Fibroblast of gingiva (primary cell): ENCODE measurements around the gene DNAH9.

ENCODE experiments used
- DNase-seq: peaks from one replicate; pipeline ENCODE4 v3.0.0-alpha.2; 2011; ENCODE audit warnings: low read depth

Gene DNAH9, protein sequence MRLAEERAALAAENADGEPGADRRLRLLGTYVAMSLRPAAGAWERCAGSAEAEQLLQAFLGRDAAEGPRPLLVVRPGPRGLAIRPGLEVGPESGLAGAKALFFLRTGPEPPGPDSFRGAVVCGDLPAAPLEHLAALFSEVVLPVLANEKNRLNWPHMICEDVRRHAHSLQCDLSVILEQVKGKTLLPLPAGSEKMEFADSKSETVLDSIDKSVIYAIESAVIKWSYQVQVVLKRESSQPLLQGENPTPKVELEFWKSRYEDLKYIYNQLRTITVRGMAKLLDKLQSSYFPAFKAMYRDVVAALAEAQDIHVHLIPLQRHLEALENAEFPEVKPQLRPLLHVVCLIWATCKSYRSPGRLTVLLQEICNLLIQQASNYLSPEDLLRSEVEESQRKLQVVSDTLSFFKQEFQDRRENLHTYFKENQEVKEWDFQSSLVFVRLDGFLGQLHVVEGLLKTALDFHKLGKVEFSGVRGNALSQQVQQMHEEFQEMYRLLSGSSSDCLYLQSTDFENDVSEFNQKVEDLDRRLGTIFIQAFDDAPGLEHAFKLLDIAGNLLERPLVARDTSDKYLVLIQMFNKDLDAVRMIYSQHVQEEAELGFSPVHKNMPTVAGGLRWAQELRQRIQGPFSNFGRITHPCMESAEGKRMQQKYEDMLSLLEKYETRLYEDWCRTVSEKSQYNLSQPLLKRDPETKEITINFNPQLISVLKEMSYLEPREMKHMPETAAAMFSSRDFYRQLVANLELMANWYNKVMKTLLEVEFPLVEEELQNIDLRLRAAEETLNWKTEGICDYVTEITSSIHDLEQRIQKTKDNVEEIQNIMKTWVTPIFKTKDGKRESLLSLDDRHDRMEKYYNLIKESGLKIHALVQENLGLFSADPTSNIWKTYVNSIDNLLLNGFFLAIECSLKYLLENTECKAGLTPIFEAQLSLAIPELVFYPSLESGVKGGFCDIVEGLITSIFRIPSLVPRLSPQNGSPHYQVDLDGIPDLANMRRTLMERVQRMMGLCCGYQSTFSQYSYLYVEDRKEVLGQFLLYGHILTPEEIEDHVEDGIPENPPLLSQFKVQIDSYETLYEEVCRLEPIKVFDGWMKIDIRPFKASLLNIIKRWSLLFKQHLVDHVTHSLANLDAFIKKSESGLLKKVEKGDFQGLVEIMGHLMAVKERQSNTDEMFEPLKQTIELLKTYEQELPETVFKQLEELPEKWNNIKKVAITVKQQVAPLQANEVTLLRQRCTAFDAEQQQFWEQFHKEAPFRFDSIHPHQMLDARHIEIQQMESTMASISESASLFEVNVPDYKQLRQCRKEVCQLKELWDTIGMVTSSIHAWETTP (N-terminal part only)

GRCh38 chr17:11598274-11599221 is at the start of gene DNAH9:
Gene DNAH9, plus strand, starts transcription at chr17:11598470. Its CDS starts 29 bp downstream, at chr17:11598499.
- DNase-seq = no peak

- DNase-seq = no peak
These were observed 47.8 kb upstream of the DNAH9 start for GRCh38 chr17:11550431-11550830.

DNA sequence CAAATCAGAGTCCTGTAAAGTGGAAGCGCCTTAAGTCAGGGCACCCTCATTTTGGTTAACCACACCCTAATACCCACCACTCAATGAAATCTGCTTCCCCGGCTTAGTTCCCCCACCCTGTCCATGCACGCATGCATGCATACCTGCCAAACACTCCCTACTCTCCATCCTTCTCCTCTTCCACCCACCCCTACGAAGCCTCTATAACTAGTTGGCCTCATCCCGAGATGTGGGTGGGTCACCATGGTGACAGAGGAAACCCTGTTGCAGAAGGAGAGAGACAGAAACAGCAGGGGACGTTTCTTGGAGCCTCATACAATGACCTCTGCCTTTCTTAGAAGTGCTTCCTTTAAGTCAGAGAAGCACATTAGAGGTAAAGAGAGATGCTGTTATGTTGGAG is 46.8 kb upstream of the DNAH9 start:
- DNase-seq = no peak

- DNase-seq = no peak
These were observed 45.1 kb upstream of the DNAH9 start for GRCh38 chr17:11553135-11553534.

DNA sequence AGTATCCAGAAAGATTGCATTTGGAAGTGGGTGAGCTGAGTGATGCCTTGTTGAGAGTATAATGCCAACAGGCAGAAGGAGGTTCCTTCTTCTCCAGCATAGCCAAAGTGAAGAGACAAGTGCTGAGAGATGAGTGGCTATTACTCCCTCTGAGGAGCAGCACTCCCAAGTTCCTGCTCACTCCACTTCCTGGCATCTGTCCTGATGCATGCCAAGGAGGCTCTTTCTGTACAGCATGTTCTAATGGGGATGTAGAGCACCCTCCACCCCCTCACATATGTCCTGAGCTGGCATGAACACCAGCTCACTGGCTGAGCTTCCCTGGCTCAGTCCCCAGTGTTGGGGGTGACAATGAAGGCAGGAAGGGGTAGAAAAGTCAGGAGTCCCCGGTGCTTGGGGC is 44.2 kb upstream of the DNAH9 start:
- no peak for DNase-seq

DNA sequence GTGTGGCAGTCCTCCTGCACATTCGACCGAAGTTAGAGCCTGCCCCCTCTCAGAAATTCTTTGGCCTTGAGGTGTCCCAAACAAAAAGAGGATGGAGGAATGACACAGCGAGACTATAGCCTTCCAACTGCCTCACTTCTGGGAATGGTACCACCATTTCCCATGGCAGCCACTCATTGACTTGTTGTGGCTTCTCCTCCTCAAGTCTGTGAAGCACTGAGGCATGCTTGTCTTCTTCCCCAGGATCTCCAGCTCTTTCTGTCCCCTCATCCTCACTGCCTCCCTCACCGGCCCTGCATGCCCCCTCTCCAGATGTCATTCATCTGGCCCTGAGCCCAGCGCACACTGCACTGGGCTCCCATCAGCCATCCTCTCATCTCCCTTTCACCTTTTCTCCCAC is 43.7 kb upstream of the DNAH9 start:
- DNase-seq = no peak

GRCh38 chr17:11555530-11555929 is 42.7 kb upstream of the DNAH9 start:
- no peak for DNase-seq

DNA sequence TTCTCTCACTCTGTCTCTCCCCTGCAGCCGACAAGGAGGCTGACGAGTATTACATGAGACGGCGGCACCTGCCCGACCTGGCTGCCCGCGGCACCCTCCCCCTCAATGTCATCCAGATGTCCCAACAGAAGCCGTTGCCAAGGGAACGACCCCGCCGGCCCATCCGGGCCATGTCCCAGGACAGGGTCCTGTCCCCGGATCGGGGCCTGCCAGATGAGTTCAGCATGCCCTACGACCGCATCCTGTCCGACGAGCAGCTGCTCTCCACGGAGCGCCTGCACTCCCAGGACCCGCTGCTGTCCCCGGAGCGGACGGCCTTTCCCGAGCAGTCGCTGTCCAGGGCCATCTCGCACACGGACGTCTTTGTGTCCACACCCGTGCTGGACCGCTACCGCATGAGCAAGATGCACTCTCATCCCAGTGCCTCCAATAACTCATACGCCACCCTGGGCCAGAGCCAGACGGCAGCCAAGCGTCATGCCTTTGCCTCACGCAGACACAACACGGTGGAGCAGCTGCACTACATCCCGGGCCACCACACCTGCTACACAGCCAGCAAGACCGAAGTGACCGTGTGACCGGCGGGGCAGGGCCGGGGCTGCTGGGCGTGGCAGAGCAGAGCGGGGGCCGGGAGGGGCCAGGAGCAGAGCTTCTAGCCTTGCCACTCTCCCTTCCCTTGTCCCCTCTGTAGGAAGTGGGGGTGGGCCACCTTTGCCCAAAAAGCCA is 40.4 kb upstream of the DNAH9 start:
- no peak for DNase-seq

GRCh38 chr17:11558681-11559234 is 39.5 kb upstream of the DNAH9 start:
- DNase-seq = no peak

- no peak for DNase-seq
These were observed 38.7 kb upstream of the DNAH9 start for GRCh38 chr17:11559601-11560000.

DNA sequence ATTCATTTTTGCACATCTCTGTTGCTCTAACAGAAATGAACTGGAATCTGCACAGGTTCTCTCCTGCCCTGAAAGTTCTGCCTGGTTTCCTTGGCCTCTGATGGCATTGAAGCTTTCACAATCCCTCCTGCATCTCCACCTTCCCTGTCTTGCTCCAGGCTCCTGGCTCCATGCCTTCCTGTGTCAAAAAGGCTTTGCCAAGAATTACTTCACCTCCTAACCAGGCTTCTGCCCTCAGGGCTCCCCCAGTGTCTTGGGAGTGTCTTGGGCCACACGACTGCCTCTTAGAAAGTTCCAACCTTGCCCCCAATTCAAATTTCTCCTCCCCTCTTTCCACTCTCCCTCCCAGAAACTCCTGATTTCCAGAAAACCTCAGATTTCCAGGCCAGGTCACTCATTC is 37.0 kb upstream of the DNAH9 start:
- no peak for DNase-seq

- no peak for DNase-seq
These were observed 36.6 kb upstream of the DNAH9 start for GRCh38 chr17:11561702-11562101.

GRCh38 chr17:11564589-11565380 is 33.5 kb upstream of the DNAH9 start:
- no peak for DNase-seq

GRCh38 chr17:11565591-11565990 is 32.7 kb upstream of the DNAH9 start:
- no peak for DNase-seq

DNA sequence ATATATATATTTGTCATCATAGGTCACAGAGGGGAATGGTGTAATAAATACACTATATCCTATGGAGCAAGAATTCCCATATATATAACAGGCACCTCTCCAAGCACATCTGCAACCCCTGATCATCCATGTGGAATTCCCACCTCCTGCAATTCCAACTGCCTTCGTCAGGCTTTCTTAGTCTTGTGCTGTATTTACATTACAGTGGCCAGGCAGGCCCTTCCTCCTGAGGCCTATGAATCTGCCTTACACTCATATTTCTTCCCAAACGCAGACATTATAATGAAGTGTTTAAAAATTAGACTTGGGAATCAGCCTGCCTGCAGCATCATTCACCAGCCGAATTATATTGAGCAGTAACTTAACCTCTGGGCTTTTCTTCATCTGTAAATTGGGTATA is 19.3 kb upstream of the DNAH9 start:
- DNase-seq = no peak

DNA sequence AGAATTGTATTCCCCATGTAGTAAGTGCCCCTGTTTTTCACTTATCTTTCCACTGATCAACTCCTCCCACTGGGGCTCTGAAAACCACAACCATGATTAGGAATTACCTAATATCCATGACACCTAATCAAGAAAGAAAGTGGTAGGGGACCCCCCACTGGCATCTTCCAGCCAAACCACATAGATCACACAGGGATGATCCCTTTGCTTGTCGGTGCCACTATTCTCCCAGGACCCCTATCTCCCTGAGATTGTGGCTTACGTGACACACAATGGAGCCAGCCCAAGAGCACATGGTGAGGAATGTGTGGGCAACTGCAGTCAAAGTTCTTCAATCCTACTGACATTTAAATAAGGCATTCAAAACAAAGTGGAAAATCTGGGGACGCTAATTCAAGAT is 17.6 kb upstream of the DNAH9 start:
- no peak for DNase-seq

- no peak for DNase-seq
These were observed 16.1 kb upstream of the DNAH9 start for GRCh38 chr17:11582217-11582616.

DNA sequence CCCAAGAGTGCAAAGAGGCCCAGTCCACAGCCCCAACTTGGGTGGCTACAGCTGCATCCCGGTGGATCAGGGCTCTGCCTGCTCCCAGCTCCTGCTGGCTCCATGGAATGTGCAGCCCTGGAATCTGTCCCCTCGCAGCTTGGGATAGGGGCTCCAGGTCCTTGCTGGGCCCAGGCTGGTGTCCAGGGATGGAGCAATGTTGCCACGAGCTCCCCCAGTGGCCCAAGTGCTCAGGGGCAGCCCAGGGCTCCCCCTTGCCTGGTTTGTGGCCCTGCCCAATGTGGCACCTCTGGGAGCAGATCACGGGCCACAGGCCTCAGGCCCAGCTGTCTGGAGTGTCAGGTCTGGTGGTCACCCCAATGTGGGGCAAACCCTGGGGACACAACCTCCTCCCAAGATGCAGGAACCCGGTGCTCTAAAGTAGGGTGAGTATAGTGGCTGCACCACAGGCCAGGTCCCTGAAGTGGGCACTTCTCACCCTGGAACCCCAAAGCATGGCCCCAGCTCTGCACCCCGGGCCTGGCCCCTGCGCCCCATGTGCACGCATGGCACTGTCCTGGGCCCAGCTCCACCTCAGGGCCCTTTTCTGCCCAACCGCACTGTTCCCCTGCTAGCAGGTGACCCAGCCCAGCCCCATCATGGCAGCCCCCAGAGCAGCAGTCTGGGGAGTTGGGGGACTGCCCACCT is 14.8 kb upstream of the DNAH9 start:
- DNase-seq = no peak

GRCh38 chr17:11589716-11590115 is 8.6 kb upstream of the DNAH9 start:
- DNase-seq = no peak
